Stomach (tissue), 9 donors: ENCODE results near the gene LVRN. TPM values are rescaled to one million over a fixed set of nuclear protein-coding genes. Genes with fewer than 3 reads are reported as not detected.

Experiments used
- DNase-seq, 2 donors: peaks; one replicate each; pipeline versions ENCODE4 v3.0.0 to v3.0.0-alpha.2; 2013 to 2019
- H3K27ac ChIP-seq, 5 donors: fragments of 200-600 bp in 4 of 5; sonication (generic) in 4 of 5; one replicate each; pipeline ENCODE4 v1.5.1; 2013 to 2019; ENCODE audit warnings: mild to moderate bottlenecking in 1 of 5, moderate library complexity in 1 of 5
- H3K27me3 ChIP-seq, 3 donors: fragments of 200-600 bp; sonication (generic); one replicate each; pipeline ENCODE4 v1.5.1; 2017 to 2019; ENCODE audit warnings: mixed run types in 1 of 3
- H3K36me3 ChIP-seq, 4 donors: fragments of 200-600 bp; sonication (generic); 1 replicate in 3 of 4; 2 replicates in 1 of 4; pipeline ENCODE4 v1.5.1; 2016 to 2019
- H3K4me1 ChIP-seq, 4 donors: fragments of 200-600 bp; sonication (generic); one replicate each; pipeline ENCODE4 v1.5.1; 2016 to 2019
- H3K4me3 ChIP-seq, 4 donors: fragments of 200-600 bp; sonication (generic) in 3 of 4; one replicate each; pipeline ENCODE4 v1.5.1; 2016 to 2019; ENCODE audit warnings: mild to moderate bottlenecking in 1 of 4
- H3K9me3 ChIP-seq, 4 donors: fragments of 200-600 bp; sonication (generic); one replicate each; pipeline ENCODE4 v1.5.1; 2016 to 2019
- CTCF ChIP-seq, 7 experiments: fragments of 450-650 bp in 4 of 7; fragments of 200-600 bp in 3 of 7; sonication (generic) in 3 of 7; IDR thresholded peaks; one replicate each; pipeline ENCODE4 v1.5.1; 2016 to 2019; ENCODE audit warnings: antibody characterized with exemption in 7 of 7, control low read depth in 2 of 7, mild to moderate bottlenecking in 1 of 7
- EP300 ChIP-seq: sonication (generic); formaldehyde crosslinking; IDR thresholded peaks from one replicate; pipeline ENCODE4 v1.6.1; 2017; ENCODE audit warnings: antibody characterized with exemption
- POLR2A ChIP-seq, 4 donors: fragments of 450-650 bp; IDR thresholded peaks; one replicate each; pipeline ENCODE4 v1.6.1; 2016; ENCODE audit warnings: antibody characterized with exemption in 4 of 4, control low read depth in 2 of 4, mild to moderate bottlenecking in 1 of 4, moderate library complexity in 1 of 4
- POLR2AphosphoS5 ChIP-seq, 3 donors: sonication (generic); formaldehyde crosslinking; IDR thresholded peaks; one replicate each; pipeline ENCODE4 v1.6.1; 2016; ENCODE audit warnings: antibody characterized with exemption in 3 of 3
- WGBS, 5 donors: extraction: QIAGEN DNeasy Blood & Tissue Kit in 3 of 5; methylation state at CpG; one replicate each; pipeline versions ENCODE4 v1.1.5 to v1.1.7; 2013 to 2018; 5-methylcytosine and 5-hydroxymethylcytosine counted together
- intact Hi-C: fragments of 100-400 bp; cut with DNase I; formaldehyde crosslinking; loops from one replicate; pipeline ENCODE4 v1.15.1; 2023; ENCODE audit warnings: low total_unique reads
- polyA plus RNA-seq, 3 donors: library from polyadenylated mRNA; stranded (reverse); fragments of 200-250 nt; gene quantifications; one replicate each; pipeline ENCODE4 v1.2.3, GENCODE V29; 2013
- total RNA-seq, 5 donors: library from RNA; depleted of rRNA; stranded (reverse); fragments of >200 nt; gene quantifications; one replicate each; pipeline versions ENCODE4 v1.1.0 to v1.2.3, GENCODE V29; 2014 to 2016
- donor health status: healthy with polysubstance abuse.
- donor health status: Bipolar disorder and iron deficiency.
- donor health status: healthy.

LVRN gene
- total and polyA plus RNA-seq, 8 donors, result 0.06 to 1.3 (median 0.35) TPM; not detected in 4

GRCh38 chr5:116068028-116068632 lies 105.9 kb downstream of the LVRN start:
- peak in 1 of 2 donors; percentile 84 for DNase-seq
- Histone ChIP-seq H3K9me3 (no peaks in the 10 kb centered on the region), H3K36me3 (no peaks in the 10 kb centered on the region), H3K4me3 (no peak overlapping the region), H3K27me3 (peaks cover 0 to 21% (median 0%) of the 10 kb centered on the region in 3 donors), H3K27ac (no peak overlapping the region), H3K4me1 (no peaks in the 10 kb centered on the region)
- intact Hi-C loops, result loop anchor here (10.0 kb wide), 1 partner anchor 423 kb away; no protein-coding TSS in a partner anchor
- no peak for TF ChIP-seq POLR2A (IDR thresholded peaks at IDR 0.05)
- TF ChIP-seq EP300, result no peak
- TF ChIP-seq CTCF (IDR thresholded peaks at IDR 0.05), result peak in 5 of 7 experiments; percentile 30 to 89 (median 67)
- no peak for TF ChIP-seq POLR2AphosphoS5 (IDR thresholded peaks at IDR 0.05)
- WGBS, 5 donors, result 12 to 29% (median 19%) methylated on average over 4 of the region's 4 CpGs

DNA sequence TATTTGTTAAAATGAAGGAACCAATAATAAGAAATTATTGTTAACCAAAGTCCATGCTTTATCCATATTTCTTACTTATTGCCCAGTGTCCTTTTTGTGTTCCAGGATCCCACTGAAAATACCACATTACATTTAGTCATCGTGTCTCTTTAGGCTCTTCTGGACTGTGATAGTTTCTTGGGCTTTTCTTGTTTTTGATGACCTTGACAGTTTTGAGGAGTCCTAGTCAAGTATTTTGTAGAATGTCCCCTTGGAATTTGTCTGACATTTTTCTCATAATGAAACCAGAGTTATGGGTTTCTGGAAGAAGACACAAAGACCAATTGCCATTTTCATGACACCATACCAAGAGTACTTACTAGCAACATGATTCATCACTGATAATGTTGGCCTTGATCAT lies 108.9 kb downstream of the LVRN start:
- no peaks in the 10 kb centered on the region for H3K9me3 ChIP-seq
- peaks cover 0 to 15% (median 0%) of the 10 kb centered on the region in 3 donors for H3K27me3 ChIP-seq
- no peak overlapping the region for H3K27ac ChIP-seq
- TF ChIP-seq EP300 (no peak), POLR2A (IDR thresholded peaks at IDR 0.05) (no peak), CTCF (IDR thresholded peaks at IDR 0.05) (no peak), POLR2AphosphoS5 (IDR thresholded peaks at IDR 0.05) (no peak)
- DNase-seq, result no peak
- H3K4me1 ChIP-seq, result no peaks in the 10 kb centered on the region
- WGBS, 5 donors, result 79 to 98% (median 94%) methylated on average over 1 of the region's 1 CpG
- no peaks in the 10 kb centered on the region for H3K36me3 ChIP-seq
- no peak overlapping the region for H3K4me3 ChIP-seq
- intact Hi-C loops, result no loop called here

- Histone ChIP-seq H3K36me3 (peaks cover 0 to 6% (median under 1%) of the 10 kb centered on the region in 4 donors), H3K4me1 (no peaks in the 10 kb centered on the region), H3K27me3 (no peaks in the 10 kb centered on the region), H3K9me3 (no peaks in the 10 kb centered on the region), H3K4me3 (no peak overlapping the region), H3K27ac (no peak overlapping the region)
- peak in 1 of 2 donors; percentile 7 for DNase-seq
- intact Hi-C loops, result no loop called here
- TF ChIP-seq EP300 (no peak), POLR2A (IDR thresholded peaks at IDR 0.05) (no peak), POLR2AphosphoS5 (IDR thresholded peaks at IDR 0.05) (no peak), CTCF (IDR thresholded peaks at IDR 0.05) (no peak)
- WGBS, 5 donors, result 52 to 57% (median 54%) methylated on average over 6 of the region's 6 CpGs
Observed at GRCh38 chr5:116075191-116075831, 113.0 kb downstream of the LVRN start.

DNA sequence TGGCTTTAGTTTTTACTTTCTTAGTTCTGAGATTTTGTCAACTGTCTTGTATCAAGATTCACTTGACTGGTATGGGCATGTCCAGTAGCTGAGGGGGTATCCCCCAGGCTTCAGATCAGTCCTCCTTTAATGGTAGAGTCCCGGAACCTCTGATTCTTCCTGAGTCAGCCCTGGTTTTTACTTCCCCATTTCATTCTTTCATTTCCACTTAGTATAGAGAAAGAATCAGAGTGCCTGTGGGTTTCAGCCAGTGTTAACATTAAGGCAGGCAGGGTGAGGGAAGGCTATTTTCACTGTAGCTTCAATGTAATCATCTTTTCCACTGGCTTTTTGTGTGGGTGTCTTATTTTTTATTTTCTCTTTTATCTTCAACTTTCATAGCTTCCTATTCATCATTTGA lies 114.2 kb downstream of the LVRN start:
- no peak overlapping the region for H3K27ac ChIP-seq
- intact Hi-C loops, result no loop called here
- no peaks in the 10 kb centered on the region for H3K27me3 ChIP-seq
- H3K9me3 ChIP-seq, result no peaks in the 10 kb centered on the region
- no peak for TF ChIP-seq POLR2A (IDR thresholded peaks at IDR 0.05)
- TF ChIP-seq POLR2AphosphoS5 (IDR thresholded peaks at IDR 0.05), result no peak
- no peak for TF ChIP-seq CTCF (IDR thresholded peaks at IDR 0.05)
- TF ChIP-seq EP300, result no peak
- no peaks in the 10 kb centered on the region for H3K4me1 ChIP-seq
- 73 to 81% (median 79%) methylated on average over 1 of the region's 1 CpG for WGBS, 5 donors
- peak in 1 of 2 donors; percentile 9 for DNase-seq
- H3K36me3 ChIP-seq, result peaks cover 0 to 12% (median 3%) of the 10 kb centered on the region in 4 donors
- H3K4me3 ChIP-seq, result no peak overlapping the region

Other genes with a start within 250 kb of the LVRN start
- 1 to 10 TPM in 1 of 5 donors, not detected in 4; 6.1 TPM for gene CDO1, start 145.8 kb upstream of the LVRN start, total RNA-seq
- 1 to 10 TPM; 1.0 to 8.6 (median 1.8) TPM for gene CDO1, start 145.8 kb upstream of the LVRN start, polyA plus RNA-seq
- gene ATG12, start 120.9 kb upstream of the LVRN start, total RNA-seq, result 10 to 100 TPM; 15.2 to 73.3 (median 44.5) TPM
- gene ATG12, start 120.9 kb upstream of the LVRN start, polyA plus RNA-seq, result 10 to 100 TPM; 21.0 to 46.7 (median 30.3) TPM
- gene AP3S1, start 120.5 kb upstream of the LVRN start, total RNA-seq, result 10 to 100 TPM in 4 of 5 donors, 1 to 10 TPM in 1; 6.4 to 81.9 (median 19.8) TPM
- gene AP3S1, start 120.5 kb upstream of the LVRN start, polyA plus RNA-seq, result 100 to 1,000 TPM in 1 of 3 donors, 10 to 100 TPM in 2; 49.5 to 107 (median 97.6) TPM
- not detected for gene ARL14EPL, start 70.0 kb downstream of the LVRN start, total RNA-seq
- not detected for gene ARL14EPL, start 70.0 kb downstream of the LVRN start, polyA plus RNA-seq
- 10 to 100 TPM in 4 of 5 donors, 1 to 10 TPM in 1; 3.2 to 72.8 (median 49.4) TPM for gene COMMD10, start 122.5 kb downstream of the LVRN start, total RNA-seq
- gene COMMD10, start 122.5 kb downstream of the LVRN start, polyA plus RNA-seq, result 10 to 100 TPM; 16.7 to 33.6 (median 32.4) TPM